ENCODE data around the gene EOLA1.
"Not testable (repeated sequence)": the region's sequence is repeated elsewhere in the genome, so short reads cannot be mapped to it uniquely, and the experiment has no call there.

The EOLA1 gene

DNA sequence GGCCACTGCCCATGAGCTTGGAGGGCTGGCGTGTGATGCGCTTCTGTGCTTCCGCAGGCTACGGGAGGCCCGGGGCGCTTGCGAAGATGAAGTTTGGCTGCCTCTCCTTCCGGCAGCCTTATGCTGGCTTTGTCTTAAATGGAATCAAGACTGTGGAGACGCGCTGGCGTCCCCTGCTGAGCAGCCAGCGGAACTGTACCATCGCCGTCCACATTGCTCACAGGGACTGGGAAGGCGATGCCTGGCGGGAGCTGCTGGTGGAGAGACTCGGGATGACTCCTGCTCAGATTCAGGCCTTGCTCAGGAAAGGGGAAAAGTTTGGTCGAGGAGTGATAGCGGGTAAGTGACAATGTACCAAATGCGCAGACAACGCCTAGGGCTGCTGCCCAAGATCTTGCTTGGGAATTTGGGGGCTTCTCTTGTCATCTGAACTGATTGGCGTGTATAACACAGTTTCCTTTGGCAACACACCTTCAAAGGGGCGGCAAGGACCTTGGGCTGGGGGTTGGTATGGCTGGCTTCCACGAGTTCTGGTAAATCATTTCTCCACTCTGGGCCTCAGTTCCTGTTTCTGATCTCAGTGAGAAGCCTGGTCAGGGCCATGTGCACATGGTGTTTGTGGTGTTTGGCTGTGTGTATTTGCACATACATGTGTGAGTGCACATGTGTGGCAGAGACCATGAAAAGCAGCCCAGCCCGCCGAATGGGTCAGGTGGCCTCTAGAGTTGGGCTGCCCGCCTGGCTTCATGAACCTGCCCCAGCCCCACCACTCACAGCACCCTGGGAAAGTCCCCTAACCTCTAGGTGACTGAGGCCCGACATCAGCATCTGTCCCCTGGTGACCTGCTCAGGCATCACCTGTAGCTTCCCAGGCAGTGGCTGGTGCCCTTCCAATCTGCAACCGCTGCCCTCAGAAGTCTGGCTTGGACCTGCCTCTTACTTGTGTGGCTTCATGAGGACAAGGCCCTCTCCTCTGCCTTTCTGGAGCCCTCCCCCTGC lies 5.0 kb downstream of the EOLA1 start:
- not testable (repeated sequence) for DNase-seq (ENCODE audit: low read depth in 2 of 2)

DNA sequence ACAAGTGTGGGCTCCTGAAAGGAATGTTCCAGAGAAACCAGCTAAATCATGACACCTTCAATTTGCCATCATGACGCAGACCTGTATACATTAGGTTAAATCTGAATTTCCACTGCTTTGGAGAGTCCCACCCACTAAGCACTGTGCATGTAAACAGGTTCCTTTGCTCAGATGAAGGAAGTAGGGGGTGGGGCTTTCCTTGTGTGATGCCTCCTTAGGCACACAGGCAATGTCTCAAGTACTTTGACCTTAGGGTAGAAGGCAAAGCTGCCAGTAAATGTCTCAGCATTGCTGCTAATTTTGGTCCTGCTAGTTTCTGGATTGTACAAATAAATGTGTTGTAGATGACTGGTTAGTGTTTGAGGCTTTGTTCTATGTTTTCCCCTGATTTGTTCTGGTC lies 6.2 kb downstream of the EOLA1 start:
- DNase-seq (ENCODE audit: low read depth in 2 of 2), result not testable (repeated sequence)

DNA sequence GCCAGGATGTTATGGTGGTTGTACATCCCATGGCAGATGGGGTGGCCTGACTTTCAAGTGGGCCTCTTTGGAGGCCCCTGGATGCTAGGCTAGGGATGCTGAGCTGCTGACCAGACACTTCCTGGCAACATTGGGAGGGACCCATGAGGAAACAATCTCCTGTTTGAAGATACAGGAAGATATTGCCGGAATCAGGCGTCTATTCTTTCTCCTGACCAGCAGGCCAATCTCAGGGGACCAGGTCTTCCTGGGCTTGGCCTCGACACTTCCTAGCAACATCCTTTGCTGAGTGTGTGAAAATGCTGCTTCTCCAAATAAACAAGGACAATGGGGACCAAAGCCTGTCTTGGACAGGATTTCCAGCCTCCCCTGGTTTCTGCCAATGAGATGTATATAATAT lies 7.0 kb downstream of the EOLA1 start:
- DNase-seq (ENCODE audit: low read depth in 2 of 2), result not testable (repeated sequence)

DNA sequence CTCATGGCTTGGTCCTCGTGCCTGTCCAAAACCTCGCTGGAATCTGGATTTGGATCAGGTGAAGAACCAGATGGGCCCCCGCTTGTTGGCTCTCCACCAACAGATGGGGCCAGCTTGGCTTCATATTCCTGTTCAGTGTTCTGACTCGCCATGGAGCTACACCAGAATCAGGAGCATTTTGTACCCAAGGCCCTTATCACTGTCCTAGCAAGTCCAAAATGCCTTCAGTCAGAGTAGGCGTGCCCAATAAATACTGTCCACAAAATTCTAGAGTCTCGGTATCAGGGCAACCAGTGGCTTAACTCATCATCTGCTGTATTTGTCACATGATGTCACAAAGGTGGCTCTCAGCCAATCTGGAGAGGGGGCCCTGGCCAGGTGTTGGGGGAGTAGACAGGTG lies 8.9 kb downstream of the EOLA1 start, which contains the start of gene HSFX3:
TSS of gene HSFX3 (minus strand) at position 224 of the 400 bp plus-strand sequence. CDS start at position 152, 72 bp downstream.
- not testable (repeated sequence) for DNase-seq (ENCODE audit: low read depth in 2 of 2)

DNA sequence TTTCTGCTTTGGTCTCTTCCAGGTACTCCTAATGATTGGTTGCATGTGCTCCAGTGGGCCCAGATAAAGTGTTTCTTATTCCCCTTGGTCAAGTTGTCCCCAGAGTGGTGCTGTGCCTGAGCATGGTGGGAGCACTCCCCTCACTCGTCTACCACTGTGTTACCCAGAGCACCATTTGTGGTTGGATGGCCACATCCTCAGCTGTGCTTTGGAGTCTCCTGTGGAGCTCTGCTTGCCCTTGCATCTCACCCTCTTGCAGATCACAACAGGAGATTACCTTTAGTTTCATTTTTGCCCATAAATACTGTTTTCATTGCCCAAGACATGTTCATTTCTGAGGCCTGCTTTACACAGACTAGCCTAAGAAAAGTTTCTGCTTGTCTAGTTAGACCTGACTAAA lies 9.6 kb downstream of the EOLA1 start:
- not testable (repeated sequence) for DNase-seq (ENCODE audit: low read depth in 2 of 2)

DNA sequence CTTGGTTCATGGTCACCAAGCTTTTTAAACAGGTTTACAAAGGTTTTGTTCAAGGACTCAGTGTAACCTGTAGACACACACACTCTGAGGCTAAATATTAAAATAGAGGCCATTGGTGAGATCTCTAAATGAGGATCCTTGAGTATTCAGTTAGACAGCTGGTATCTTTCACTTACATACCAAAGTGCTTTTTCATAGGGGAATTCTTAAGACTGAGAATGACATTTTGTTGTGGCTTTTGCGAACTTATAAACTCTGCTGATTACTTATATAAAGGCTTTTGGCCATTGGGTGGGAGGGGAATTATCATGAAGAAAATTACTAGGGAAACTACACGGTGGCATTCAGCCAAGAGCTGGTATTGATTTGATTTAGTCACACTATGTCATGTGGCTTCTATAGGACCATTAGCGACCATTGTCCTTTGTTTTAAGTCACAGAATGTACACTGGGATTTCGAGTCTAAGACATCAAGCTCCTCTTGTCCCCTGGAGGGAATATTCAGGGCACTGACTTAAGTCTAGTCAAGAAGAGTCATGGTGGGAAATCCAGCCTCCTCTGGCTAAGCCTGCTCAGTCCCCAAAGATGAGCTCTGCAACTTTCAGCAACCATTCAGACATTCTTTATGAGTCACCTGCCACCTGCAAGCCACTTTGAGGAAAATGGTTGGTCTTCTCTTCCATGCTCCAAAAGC lies 10.6 kb downstream of the EOLA1 start:
- not testable (repeated sequence) for DNase-seq (ENCODE audit: low read depth in 2 of 2)

DNA sequence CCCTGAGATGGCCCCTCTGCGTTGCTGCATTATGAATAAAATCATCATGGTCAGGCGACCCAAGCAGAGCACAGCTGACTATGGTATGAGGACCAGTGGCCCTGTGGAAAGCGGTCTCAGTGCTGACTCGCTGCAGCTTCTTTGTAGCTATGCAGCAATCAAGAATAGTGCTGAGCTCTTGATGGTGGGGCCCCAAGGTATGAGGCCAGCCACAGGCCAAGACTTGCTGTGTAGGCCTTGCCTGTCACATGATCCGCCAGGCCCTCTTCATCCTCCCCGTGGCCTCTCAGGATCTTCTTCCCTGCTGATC lies 11.1 kb downstream of the EOLA1 start:
- DNase-seq (ENCODE audit: low read depth in 2 of 2), result not testable (repeated sequence)

DNA sequence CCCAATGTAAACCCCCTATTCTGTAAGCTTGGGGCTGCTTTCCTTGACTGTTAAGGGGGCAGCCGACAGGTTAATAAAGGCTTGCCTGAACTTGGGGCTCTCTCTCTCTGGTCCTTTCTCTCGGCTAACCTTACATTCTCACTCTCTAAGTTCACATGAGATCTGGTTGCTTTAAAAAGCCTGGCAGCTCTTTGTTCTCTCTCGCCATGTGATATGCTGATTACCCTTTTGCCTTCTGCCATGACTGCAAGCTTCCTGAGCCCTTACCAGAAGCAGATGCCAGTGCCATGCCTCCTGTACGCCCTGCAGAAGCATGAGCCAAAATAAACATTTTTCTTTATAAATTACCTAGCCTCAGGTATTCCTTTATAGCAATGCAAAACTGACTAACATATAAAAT lies 14.4 kb downstream of the EOLA1 start:
- not testable (repeated sequence) for DNase-seq (ENCODE audit: low read depth in 2 of 2)

DNA sequence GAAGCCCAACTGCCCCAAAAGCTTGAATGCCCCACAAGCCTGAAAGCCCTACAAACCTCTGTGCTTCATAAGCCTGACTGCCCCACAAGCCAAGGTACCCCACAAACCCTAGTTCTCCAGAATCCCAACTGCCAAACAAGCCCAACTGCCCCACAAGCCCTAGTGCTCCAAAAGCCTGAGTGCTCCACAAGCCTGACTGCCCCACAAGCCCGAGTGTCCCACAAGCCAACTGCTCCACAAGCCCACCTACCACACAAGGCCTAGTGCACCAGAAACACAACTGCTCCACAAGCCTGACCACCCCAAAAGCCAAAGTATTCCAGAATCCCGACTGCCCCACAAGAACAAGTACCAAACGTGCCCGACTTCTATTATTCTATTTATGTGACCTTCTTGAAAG lies 22.5 kb downstream of the EOLA1 start:
- no peak for DNase-seq (ENCODE audit: low read depth in 2 of 2)

DNA sequence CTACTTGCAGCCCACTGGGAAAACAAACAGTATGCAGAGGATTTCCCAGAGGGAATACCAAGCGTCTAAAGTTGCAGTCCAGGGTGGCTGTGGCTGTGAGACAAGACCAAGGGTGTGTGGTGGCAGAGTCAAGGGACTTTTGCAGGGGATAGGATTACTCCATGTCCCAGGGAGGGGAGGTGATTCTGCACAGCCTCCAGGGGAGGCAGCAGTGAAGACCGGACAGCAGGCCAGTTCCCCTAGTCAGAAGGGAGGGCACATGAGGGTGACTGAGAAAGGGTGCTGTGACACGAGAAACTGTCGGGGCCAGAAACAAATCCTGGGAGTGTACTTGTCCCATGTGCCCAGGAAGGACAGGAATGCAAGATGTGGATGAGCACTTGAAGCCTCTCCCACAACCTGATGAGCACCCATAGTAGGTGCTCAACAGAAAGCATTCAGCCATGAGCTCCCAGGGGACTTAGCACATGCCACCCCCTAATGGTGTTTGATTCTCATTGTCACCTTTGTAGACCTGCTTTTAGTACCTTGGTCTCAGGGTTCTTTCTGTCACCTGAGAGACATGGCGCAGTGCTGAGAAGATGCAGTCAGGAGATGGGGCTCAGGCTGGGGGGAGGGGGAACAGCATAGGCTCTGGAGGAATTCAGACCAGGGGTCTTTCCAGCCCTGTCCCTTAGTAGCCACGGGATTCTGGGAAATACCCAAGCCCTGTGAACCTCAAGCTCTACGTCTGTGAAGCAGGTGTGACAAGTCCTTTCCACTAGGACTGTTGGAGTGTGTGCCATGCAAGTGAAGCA lies 27.0 kb downstream of the EOLA1 start:
- DNase-seq (ENCODE audit: low read depth in 2 of 2), result no peak

DNA sequence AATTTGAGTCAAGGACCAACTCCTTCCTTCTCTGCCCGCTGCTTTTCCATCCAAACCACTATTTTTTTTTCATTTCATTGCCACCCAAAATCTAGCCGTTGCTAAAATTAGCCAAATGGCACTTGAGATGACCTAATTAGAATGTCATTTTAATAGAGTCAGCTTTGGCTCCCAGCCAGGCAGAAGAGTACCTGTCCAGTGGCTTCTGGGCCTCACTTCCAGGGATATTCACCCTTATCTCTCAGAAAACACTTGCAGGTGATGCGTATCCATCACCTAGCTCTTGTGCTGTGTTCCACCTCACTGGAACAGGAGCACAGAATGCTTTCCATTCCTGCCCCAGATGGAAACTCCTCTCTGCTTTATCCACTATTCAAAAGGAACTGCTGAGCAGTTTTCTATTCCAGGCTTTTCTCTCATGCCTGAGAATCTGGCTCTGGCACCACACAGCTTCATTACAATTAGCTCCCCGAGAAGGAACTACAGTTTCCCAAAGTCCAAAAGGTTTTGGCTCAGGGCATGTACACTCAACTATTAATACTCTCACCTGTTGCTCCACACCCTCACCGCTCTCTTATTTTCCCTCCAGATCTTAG lies 28.0 kb downstream of the EOLA1 start:
- DNase-seq (ENCODE audit: low read depth in 2 of 2), result no peak

DNA sequence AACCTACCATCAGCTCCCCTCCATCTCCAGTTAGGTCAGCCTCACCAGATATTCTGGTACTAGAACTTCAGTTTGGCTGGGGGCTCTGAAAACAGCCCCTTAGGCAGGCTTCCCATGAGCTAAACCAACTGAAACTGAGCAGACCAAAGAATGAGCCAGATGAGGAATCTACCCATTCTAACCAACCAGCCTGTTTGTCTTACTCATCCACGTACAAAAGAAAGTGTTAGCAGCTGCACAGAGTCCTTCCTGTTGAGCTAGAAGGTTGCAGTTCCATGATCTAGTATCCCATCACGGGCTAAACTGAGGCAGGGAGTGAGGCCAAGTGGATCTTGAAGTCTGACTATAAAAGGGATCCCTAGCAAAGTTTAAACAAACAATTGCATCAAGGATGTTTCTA lies 29.0 kb downstream of the EOLA1 start:
- DNase-seq (ENCODE audit: low read depth in 2 of 2), result no peak

DNA sequence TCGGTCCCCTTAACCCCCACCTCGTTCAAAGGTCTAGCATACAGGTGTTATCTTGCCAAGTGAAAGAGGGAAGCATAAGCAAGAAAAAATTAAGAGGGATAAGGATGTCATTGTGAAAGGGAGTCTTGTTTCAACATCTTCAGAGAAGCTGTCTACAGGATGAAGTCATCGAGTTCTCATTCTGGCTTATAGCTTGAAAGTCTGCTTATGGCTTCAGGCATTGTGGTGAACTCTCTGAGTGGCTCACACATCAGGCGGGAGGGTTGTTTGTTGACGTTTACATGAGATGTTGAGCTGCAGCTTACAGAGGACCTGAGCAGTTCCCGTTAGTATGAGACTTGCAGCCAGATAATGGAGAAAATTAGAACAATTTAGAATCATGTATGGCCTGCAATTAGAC lies 29.9 kb downstream of the EOLA1 start:
- no peak for DNase-seq (ENCODE audit: low read depth in 2 of 2)

DNA sequence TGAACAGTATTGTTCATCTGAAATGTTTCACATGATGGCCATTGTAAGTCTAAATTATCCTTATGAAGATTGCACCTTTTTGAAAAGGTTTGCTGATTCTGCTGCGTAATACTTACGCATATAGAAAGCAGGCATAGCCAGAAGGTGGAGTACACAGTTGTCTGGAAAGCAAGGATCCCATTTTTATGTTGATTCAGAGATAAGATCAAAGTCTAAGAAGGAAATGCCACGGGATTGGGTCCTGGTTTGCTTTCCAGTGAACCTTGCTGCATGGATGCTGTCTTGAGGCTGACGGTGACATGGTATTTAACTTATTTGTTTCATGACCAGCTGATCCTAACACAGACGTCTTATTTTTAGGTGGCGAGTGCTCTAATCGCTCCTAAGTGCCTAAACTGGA lies 31.0 kb downstream of the EOLA1 start:
- DNase-seq (ENCODE audit: low read depth in 2 of 2), result no peak

DNA sequence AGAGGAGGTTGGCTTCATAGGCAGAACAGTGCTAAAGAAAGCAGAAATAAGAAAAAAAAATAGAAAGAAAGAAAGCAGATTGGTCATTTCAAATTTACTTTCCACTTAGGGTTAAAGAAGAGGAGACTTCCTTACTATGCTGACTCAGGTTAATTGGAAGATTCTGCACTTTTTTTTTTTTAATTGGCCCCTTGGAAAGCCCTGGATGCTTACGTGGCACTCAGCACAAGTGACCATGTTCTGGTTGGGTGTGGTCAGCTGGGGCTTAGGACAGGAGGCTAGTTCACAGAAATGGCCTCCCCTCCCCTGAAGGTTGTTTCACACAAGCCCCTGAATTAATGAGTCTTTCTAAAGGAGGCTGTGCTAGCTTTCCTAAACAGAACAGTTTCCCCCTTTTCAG lies 31.9 kb downstream of the EOLA1 start:
- DNase-seq (ENCODE audit: low read depth in 2 of 2), result no peak

DNA sequence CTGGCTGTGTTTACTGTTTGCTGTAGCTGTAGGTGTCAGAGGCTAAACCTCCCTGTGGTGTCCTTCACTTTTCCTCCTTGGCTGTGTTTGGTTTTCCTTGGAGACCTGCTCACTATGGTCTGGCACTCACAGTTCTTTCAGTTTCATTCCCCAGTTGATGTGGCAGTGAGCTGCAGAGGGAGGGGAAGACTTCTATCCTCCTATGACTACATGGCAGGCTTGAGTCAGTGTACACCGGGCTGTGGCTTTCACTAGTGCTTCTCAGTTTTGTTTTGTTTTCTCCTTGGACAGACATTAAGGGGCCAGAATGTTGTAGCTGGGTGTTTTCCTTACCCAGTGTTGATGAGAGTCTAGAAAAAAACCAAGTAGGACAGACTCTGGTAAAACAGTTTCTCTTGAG lies 32.6 kb downstream of the EOLA1 start:
- DNase-seq (ENCODE audit: low read depth in 2 of 2), result not testable (repeated sequence)

DNA sequence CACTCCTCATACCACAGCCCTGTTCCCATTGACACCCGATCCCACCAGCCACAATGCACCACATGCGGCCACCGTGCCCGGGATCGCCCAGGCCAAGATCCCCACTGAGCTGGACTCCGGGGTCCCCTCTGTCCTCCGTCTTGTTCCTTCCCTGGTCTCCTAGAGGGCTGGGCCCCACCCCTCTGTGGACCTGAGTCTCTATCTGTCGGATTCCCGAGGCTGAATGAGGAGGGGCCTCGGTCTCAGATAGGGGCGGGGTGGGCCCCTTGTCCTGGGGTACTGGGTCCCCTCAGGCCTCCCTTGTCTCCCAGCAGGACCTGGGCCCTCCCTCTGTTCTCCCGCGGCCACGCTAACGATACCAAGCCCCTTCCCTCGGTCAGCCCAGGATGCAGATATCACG lies 44.8 kb downstream of the EOLA1 start:
- not testable (repeated sequence) for DNase-seq (ENCODE audit: low read depth in 2 of 2)

DNA sequence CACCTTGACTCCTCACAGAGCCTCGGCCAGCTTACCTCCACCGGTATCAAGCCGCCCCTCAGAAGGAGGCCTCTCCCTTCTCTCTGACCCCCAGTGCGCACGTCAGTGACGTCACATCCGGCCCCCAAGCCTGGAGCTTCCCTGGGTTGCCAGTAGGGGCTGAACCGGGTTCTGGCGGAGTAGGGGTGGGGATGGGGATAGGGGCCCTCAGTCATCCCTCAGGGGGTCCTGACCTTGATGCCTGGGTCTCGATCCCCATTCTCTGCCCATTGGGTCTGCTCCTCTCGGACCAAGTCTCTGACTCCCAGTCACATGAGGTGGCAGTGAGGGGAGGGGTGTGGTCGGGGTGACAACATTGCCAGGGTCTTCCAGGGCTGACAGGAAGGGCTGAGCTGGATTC lies 46.5 kb downstream of the EOLA1 start, which contains the start of gene MAGEA9B:
TSS of gene MAGEA9B (minus strand) at position 101 of the 400 bp plus-strand sequence. CDS start 4,280 bp downstream, outside the sequence.
- not testable (repeated sequence) for DNase-seq (ENCODE audit: low read depth in 2 of 2)

DNA sequence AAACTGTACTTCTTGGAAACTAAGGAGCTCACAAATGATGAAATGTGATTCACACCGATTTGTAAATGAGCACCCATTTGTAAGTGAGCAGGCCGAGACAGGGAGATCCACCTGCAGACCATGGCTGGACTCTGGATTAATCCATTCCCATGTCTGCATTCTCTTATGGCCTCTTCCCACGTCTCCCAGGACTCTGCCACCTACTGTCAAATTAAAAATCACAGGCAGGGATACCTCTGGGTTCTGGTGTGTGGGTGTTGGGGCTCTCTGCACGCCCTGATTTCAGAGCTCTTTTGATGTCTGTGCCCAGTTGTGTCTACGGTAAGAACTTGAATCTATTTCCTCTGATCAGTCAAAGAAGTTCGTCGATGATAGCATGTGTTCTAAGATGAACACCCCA lies 50.2 kb downstream of the EOLA1 start:
- DNase-seq (ENCODE audit: low read depth in 2 of 2), result not testable (repeated sequence)

DNA sequence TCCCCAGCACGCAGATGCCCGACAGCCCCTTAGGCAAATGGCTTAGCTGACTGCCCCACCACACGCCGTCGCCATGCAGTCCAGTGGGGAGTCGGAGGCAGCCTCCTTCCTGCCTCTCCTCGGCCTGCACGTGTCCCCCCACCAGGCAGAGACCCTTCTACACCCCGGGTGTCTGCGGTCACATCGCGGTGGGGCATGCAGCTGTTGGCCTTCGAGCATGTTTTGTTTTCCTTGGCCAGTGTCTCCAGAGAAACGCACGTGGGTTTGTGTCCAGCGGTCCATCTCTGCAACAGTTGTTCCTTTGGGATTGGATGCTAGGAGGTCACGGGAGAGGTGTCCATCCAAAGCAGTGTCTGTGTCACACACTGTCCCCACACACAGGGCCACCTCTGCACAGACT lies 54.4 kb downstream of the EOLA1 start, which contains the start of gene HSFX2:
TSS of gene HSFX2 (minus strand) at position 101 of the 400 bp plus-strand sequence. CDS start 614 bp downstream, outside the sequence.
- not testable (repeated sequence) for DNase-seq (ENCODE audit: low read depth in 2 of 2)

DNA sequence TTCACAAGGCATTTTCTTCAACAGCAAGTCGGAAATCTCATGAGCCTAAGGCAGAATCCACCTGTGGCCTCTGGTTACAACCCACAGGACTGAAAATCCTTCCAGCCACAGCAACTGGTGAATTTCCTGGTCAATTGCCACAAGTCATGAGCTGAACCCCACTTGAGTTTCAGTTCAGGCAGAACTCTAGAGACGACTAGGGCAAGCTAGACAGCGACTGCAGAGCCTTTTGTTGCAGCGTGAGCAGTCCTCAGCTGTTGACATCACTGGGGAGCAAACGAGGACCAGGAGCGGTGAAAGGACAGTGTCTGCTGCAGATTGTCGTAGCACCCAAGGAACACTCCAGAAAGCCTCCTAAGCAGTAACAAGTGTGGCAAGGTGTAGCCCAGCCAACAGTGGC lies 55.1 kb downstream of the EOLA1 start:
- DNase-seq (ENCODE audit: low read depth in 2 of 2), result not testable (repeated sequence)

Data from stimulated activated CD8-positive, alpha-beta memory T cell treated with anti-CD3 and anti-CD28 coated beads, Interleukin-7, amount 100 ng/mL, for 4 hours (primary cell).